Right cardiac atrium (tissue), 5 donors: ENCODE results near the gene HSP90AB1. TPM values are rescaled to one million over a fixed set of nuclear protein-coding genes. Genes with fewer than 3 reads are reported as not detected.
A peak's percentile ranks its signal among the peaks of the same experiment; 100 is the strongest.

ENCODE experiments used
- ATAC-seq, 2 donors: fragments of 200-7000 bp; cut with Tn5 transposase; one replicate each; pipeline versions ENCODE4 v1.8.0 to v1.9.1; 2020; ENCODE audit warnings: moderate library complexity in 2 of 2, mild to moderate bottlenecking in 1 of 2
- DNase-seq, 3 donors: peaks; one replicate each; pipeline ENCODE4 v3.0.0-alpha.2; 2020
- H3K27ac ChIP-seq: one replicate; pipeline ENCODE4 v1.5.1; 2013; ENCODE audit warnings: mild to moderate bottlenecking, low read length, control low read depth, moderate library complexity
- H3K27me3 ChIP-seq: one replicate; pipeline ENCODE4 v1.6.1; 2013; ENCODE audit not compliant: control insufficient read depth, insufficient read depth
- H3K4me1 ChIP-seq: one replicate; pipeline ENCODE4 v1.6.1; 2013; ENCODE audit warnings: low read length; ENCODE audit not compliant: control insufficient read depth, insufficient read depth
- H3K4me3 ChIP-seq: one replicate; pipeline ENCODE4 v1.5.1; 2013; ENCODE audit warnings: low read length, control low read depth
- H3K9me3 ChIP-seq: one replicate; pipeline ENCODE4 v1.6.1; 2013; ENCODE audit warnings: low read length; ENCODE audit not compliant: control insufficient read depth
- WGBS: extraction: QIAGEN DNeasy Blood & Tissue Kit; methylation state at CpG from one replicate; pipeline ENCODE4 v1.1.7; 2013; 5-methylcytosine and 5-hydroxymethylcytosine counted together
- intact Hi-C, 4 donors: fragments of 100-400 bp; cut with DNase I; formaldehyde crosslinking; loops; one replicate each; pipeline versions ENCODE4 v1.11.0 to v1.14.0; 2022 to 2023
- polyA plus RNA-seq: library from polyadenylated mRNA; stranded (reverse); fragments of 200-250 nt; gene quantifications from one replicate; pipeline ENCODE4 v1.2.3, GENCODE V29; 2013
- total RNA-seq, 4 donors: library from RNA; stranded (reverse); fragmentation: NEBNext Ultra II Directional; extraction: Animal tissue kit (Norgen Biotek cat#: 25700); gene quantifications; one replicate each; pipeline ENCODE4 v1.2.1, GENCODE V29; 2021
- donor health status: healthy with polysubstance abuse.
- donor health status: DM: no; HTN: yes; CAD: no.
- donor health status: DM: no; HTN: no; CAD: no.
- donor health status: DM: no; HTN: yes; CAD: no; lungs with severe emphysema.
- donor health status: DM: yes; HTN: yes; CAD: no.

Gene HSP90AB1
- total and polyA plus RNA-seq, 5 donors: 586 to 993 (median 869) TPM

DNA sequence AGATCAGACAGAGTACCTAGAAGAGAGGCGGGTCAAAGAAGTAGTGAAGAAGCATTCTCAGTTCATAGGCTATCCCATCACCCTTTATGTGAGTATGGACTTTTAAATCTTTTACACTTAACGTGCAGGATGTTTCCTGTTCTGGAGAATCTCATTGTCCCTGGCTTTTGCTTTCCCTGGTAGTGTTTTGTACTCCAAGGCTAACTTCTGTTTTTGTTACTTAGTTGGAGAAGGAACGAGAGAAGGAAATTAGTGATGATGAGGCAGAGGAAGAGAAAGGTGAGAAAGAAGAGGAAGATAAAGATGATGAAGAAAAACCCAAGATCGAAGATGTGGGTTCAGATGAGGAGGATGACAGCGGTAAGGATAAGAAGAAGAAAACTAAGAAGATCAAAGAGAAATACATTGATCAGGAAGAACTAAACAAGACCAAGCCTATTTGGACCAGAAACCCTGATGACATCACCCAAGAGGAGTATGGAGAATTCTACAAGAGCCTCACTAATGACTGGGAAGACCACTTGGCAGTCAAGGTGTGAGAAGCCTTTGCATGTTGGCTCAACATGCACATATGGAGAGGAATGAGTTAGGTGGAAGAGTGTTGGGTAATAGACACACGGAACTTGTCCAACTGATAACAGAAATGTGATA lies 3.3 kb downstream of the HSP90AB1 start:
- no peak for DNase-seq
- WGBS: 58% methylated on average over 6 of the region's 6 CpGs
- Histone ChIP-seq H3K27me3 (no peaks in the 10 kb centered on the region), H3K4me3 (no peak overlapping the region), H3K9me3 (no peaks in the 10 kb centered on the region), H3K27ac (no peak overlapping the region), H3K4me1 (no peaks in the 10 kb centered on the region)
- ATAC-seq: no peak
- intact Hi-C loops: no loop called here

DNA sequence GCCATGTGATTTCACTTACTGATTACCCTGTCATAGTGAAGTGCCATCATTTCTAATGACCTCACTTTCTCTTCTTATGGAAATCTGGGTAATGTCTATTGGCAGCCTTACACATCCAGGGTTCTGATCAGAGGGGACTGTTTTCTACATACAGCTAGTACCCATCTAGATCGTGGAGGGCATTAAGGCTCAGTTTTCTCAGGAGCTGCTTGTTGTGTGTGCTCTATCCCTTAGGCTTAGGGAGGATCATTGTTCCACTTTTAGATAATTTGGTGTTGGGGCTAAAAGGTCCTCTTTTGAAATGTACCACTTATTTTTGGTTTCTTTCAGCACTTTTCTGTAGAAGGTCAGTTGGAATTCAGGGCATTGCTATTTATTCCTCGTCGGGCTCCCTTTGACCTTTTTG lies 3.8 kb downstream of the HSP90AB1 start:
- no peak overlapping the region for H3K4me3 ChIP-seq
- no peaks in the 10 kb centered on the region for H3K4me1 ChIP-seq
- ATAC-seq (no peak), DNase-seq (no peak)
- H3K27ac ChIP-seq: no peak overlapping the region
- intact Hi-C loops: no loop called here
- WGBS: 66% methylated on average over 3 of the region's 3 CpGs
- H3K27me3 ChIP-seq: no peaks in the 10 kb centered on the region
- no peaks in the 10 kb centered on the region for H3K9me3 ChIP-seq

DNA sequence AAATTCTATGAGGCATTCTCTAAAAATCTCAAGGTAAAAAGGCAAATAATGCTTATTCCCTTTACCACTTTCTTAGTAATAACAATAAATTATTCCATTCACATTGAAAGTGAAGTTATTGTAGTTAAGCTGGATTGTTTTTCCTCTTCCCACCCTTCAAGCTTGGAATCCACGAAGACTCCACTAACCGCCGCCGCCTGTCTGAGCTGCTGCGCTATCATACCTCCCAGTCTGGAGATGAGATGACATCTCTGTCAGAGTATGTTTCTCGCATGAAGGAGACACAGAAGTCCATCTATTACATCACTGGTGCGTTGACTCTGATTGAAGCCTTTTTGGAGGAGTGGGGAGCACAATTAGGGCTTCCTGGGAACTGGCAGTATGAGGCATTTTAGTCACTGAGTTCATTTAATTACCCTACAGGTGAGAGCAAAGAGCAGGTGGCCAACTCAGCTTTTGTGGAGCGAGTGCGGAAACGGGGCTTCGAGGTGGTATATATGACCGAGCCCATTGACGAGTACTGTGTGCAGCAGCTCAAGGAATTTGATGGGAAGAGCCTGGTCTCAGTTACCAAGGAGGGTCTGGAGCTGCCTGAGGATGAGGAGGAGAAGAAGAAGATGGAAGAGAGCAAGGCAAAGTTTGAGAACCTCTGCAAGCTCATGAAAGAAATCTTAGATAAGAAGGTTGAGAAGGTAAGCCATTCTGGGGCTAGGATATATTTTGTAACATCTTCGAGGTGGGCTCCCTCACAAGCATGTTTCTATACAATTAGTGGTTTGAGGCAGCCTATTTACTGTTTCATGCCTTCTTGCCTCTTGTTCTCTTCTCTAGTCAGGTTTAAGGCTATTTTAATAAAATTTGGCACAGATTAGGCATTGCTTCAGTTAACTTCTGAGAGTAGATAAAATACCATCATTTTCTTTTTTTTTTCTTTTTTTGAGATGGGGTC lies 4.9 kb downstream of the HSP90AB1 start:
- WGBS: 91% methylated on average over 14 of the region's 14 CpGs

DNA sequence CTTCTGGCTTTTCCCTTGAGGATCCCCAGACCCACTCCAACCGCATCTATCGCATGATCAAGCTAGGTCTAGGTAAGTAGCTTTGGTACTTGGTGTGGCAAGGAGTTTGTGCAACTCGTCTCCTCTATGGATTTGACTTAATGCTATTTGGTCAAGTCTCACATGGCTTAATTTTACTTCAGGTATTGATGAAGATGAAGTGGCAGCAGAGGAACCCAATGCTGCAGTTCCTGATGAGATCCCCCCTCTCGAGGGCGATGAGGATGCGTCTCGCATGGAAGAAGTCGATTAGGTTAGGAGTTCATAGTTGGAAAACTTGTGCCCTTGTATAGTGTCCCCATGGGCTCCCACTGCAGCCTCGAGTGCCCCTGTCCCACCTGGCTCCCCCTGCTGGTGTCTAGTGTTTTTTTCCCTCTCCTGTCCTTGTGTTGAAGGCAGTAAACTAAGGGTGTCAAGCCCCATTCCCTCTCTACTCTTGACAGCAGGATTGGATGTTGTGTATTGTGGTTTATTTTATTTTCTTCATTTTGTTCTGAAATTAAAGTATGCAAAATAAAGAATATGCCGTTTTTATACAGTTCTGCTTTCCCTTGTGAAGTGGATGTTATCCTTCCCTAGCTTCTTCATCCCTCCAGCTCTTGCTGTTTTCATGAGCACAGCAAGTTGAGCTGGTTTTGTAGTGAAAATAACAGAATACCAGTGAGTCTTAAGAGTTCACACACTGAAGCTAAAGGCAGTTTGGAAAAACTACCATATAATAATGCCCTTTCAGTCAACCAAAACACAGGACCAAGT lies 6.6 kb downstream of the HSP90AB1 start:
- 66% methylated on average over 10 of the region's 10 CpGs for WGBS
- intact Hi-C loops: no loop called here

More for the DNA sequence above, 4.9 kb downstream of the HSP90AB1 start:
- intact Hi-C loops: no loop called here
- H3K27ac ChIP-seq: no peak overlapping the region
- no peaks in the 10 kb centered on the region for H3K9me3 ChIP-seq
- H3K4me1 ChIP-seq: peaks cover 4% of the 10 kb centered on the region
- no peak overlapping the region for H3K4me3 ChIP-seq
- no peak for DNase-seq
- H3K27me3 ChIP-seq: no peaks in the 10 kb centered on the region
- ATAC-seq: no peak

DNA sequence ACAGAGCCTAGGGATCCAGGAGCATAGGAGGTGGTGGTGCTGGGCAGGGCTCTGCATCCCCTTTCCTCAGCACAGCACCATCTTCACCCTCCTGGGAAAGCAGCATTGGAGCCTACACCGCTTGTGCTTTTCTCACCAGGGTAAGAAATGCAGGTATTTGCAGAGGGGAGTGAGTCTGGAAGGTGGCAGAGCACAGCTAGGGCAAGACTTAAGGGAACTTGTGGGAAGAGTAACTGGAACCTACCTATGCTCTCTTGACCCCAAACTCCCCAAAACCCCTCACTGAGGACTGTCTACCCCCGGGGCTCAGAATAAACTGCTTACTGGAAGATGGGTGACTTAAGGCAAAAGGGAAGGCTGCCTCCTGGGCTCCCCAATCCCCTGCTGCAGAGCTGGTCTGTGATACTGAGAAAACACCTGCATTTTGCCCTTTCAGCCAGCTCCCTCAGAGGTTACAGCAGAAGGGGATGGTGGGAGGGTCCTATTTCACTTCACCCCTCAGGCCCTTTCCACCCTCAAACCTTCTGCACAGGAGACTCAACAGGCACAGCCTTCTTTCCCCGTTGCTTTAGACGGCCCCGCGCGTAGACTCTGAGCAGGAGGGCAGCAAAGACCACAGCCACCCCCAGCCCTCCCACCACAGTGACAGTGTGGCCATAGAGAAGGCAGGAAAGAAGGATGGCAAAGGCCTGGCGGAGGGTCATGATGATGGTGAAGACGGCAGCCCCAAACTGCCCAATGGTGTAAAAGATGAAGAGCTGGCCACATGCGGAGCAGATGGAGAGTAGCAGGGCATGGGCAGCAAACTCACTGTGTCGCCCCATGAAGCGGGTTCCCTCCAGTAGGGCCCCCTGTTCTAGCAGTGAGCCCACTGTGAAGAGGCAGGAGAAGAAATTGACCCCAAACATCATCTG lies 7.5 kb downstream of the HSP90AB1 start:
- H3K27ac ChIP-seq: no peak overlapping the region
- no peaks in the 10 kb centered on the region for H3K27me3 ChIP-seq
- intact Hi-C loops: no loop called here
- no peak overlapping the region for H3K4me3 ChIP-seq
- no peak for ATAC-seq
- no peaks in the 10 kb centered on the region for H3K9me3 ChIP-seq
- DNase-seq: peak in 1 of 3 donors; percentile 59
- peaks cover 7% of the 10 kb centered on the region for H3K4me1 ChIP-seq
- WGBS: 69% methylated on average over 12 of the region's 12 CpGs

More for the DNA sequence above, 6.6 kb downstream of the HSP90AB1 start:
- H3K27me3 ChIP-seq: no peaks in the 10 kb centered on the region
- ATAC-seq (no peak), DNase-seq (no peak)
- no peak overlapping the region for H3K27ac ChIP-seq
- H3K4me1 ChIP-seq: peaks cover 7% of the 10 kb centered on the region
- H3K4me3 ChIP-seq: no peak overlapping the region
- no peaks in the 10 kb centered on the region for H3K9me3 ChIP-seq

DNA sequence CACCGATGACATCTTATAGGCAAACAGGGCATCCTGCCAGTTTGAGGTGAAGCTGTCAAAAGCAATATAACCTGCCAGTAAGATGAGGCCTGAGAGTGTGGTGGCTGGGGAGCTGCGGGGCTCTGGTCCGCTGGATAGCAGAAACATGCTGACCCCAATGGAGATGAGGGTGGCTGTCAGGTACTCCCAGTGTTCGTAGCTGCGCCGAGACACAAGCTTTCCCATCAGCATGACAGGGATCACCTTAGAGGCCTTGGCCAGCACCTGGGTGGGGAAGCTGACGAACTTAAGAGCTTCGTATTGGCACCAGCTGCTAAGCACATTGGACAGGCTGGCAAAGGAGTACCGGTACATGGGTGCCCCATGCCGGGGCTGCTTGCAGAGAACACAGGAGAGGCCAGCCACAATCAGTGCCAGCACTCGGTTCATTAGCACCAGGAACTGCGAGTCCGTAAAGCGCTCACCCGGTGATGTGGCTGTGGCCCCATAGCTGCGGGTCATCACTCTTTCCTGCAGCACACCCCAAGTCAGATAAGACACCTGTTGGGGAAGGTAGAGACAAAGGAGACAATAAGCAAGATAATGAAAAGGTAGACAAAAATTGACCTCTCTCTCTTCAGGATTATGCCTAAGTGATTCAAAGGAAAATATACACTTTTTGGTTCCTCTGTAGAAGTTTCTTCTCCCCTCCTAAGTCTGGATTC lies 8.4 kb downstream of the HSP90AB1 start:
- ATAC-seq (no peak), DNase-seq (peak in 1 of 3 donors; percentile 49)
- WGBS: 67% methylated on average over 16 of the region's 16 CpGs
- H3K4me3 ChIP-seq: no peak overlapping the region
- peaks cover 7% of the 10 kb centered on the region for H3K4me1 ChIP-seq
- H3K27me3 ChIP-seq: no peaks in the 10 kb centered on the region
- no peak overlapping the region for H3K27ac ChIP-seq
- no peaks in the 10 kb centered on the region for H3K9me3 ChIP-seq
- intact Hi-C loops: no loop called here

DNA sequence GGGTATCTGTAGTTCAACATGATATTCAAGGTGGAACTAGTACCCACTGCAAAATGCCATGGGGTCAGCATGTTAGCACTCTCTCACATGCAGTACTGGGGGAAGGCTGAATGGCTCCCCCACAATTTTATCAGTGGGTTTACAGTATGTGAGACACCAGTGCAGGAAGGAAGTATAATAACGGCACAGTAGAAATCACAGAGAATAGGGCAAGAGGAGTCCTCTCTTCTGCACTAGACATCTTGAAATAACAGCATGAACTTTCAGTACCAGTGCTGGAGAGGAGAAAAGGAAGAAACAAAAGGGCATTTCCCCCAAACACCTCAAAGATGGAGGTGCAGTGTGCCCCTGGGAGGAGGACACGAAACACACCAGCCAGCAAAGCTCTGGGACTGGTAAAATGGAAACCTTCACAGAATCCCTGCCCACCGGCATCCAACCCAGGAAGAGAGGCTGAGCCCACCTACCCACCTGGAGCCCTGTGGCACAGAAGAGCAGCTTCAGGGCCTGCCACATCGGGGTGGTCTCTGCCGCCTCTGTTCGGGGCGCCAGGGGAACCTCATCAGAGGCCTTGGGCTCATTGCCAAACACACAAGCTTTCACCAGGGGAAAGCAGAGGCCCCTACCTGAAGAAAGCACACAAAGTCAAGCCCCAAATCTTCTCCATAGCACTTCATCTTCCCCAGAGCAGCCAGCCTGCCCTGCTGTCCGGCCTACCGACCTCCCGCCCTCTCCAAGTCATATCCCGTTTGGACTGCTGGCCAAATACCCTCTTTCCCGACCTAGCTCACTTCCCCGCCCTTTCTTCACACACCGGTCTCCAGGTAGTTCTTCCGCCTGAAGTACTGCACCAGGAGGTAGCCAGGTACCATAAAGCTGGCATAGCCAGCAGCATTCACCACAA lies 9.2 kb downstream of the HSP90AB1 start:
- H3K4me1 ChIP-seq: peaks cover 7% of the 10 kb centered on the region
- peak overlapping the region; percentile 71 for H3K27ac ChIP-seq
- peak; percentile 1 to 6 for ATAC-seq
- H3K4me3 ChIP-seq: peak overlapping the region; percentile 71
- intact Hi-C loops: no loop called here
- DNase-seq: no peak
- no peaks in the 10 kb centered on the region for H3K9me3 ChIP-seq
- no peaks in the 10 kb centered on the region for H3K27me3 ChIP-seq
- WGBS: 29% methylated on average over 15 of the region's 15 CpGs

DNA sequence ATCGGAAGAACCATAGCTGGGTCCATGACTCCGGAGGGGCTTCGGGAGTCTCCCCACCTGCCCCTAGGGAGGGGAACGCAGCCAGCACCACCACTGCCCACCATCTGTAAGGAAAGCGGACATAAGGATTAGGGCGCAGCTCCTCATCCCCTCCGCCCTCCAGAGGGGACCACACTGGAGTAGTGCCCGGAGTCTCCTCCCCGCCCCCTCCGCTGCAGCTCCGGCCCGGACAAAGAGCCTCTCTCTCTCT lies 9.8 kb downstream of the HSP90AB1 start:
- DNase-seq (no peak), ATAC-seq (no peak)
- H3K4me3 ChIP-seq: peak overlapping the region; percentile 71
- H3K4me1 ChIP-seq: peaks cover 7% of the 10 kb centered on the region
- intact Hi-C loops: no loop called here
- under 1% methylated on average over 12 of the region's 12 CpGs for WGBS
- H3K27me3 ChIP-seq: no peaks in the 10 kb centered on the region
- peak overlapping the region; percentile 71 for H3K27ac ChIP-seq
- H3K9me3 ChIP-seq: no peaks in the 10 kb centered on the region

DNA sequence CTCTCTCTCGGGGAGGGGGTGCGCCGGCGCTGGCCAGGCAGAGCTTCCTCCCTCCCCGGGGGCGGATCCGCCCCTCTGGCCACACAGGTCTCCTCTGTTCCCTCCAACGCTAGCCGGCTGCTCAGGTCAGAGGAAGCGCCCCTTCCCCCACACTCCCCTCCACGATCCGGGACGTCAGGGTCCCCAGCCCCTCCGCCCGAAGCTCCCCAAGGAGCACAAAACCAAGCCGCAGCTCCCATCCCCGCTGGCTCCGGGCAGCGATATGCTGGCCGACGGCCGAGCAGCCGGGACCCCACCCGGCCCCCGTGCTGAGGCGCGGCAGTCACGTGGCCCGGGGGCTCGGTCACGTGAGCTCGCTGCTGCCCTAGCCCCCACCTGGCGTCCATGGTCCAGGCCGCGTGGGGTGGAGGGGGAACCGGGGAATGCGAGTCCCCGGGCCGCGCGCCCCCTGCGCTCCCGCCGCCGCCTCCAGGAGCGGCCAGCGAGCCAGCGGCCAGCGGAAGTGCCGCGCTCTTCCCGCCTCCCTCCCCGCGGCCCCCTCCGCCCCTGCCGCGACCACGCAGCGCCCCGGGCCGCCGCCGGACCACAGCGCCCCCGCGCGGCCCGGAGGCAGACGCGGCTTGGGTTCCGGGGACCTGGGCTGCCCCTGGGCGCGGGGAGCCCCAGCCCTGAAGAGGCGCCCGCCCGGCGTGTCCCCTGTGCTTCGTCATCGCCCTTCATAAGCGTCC lies 10.3 kb downstream of the HSP90AB1 start, which contains the start of gene SLC35B2:
SLC35B2 (minus strand) TSS at position 504 of the 728 bp plus-strand sequence; CDS start at position 386, 118 bp downstream.
- under 1% methylated on average over 80 of the region's 80 CpGs for WGBS
- DNase-seq (peak; percentile 80 to 91 (median 88)), ATAC-seq (peak; percentile 70 to 76)
- H3K27me3 ChIP-seq: no peaks in the 10 kb centered on the region
- intact Hi-C loops: no loop called here
- no peaks in the 10 kb centered on the region for H3K9me3 ChIP-seq
- peak within 1 kb of the TSS; percentile 71 for H3K4me3 ChIP-seq
- H3K27ac ChIP-seq: peak within 1 kb of the TSS; percentile 71
- peaks cover 7% of the 10 kb centered on the region for H3K4me1 ChIP-seq
